PC-9 (cell line): ENCODE measurements around the gene CDH3. TPM values are rescaled to one million over a fixed set of nuclear protein-coding genes. Genes with fewer than 3 reads are reported as not detected.

Experiments
- Bru-seq: library from RNA; stranded (reverse); fragments of 400-500 nt; gene quantifications from one replicate; lab custom pipeline; 2021; lab: Mats Ljungman, UMichigan
- BruChase-seq, 2 experiments: library from RNA; stranded (reverse); fragments of 400-500 nt; gene quantifications; one replicate each; lab custom pipeline; 2021; lab: Mats Ljungman, UMichigan
- BruUV-seq: library from RNA; stranded (reverse); fragments of 400-500 nt; replicated peaks from 2 replicates; lab custom pipeline; 2021; lab: Mats Ljungman, UMichigan
- CTCF ChIA-PET: fragments of 300-600 bp; sonication (Branson Sonifier 250); formaldehyde crosslinking; loops from one replicate; lab custom pipeline; 2022; ENCODE audit warnings: antibody characterized with exemption; lab: Charles Lee
- POLR2A ChIA-PET: fragments of 300-600 bp; sonication (Branson Sonifier 250); formaldehyde crosslinking; loops from one replicate; lab custom pipeline; 2022; ENCODE audit warnings: antibody characterized with exemption; ENCODE audit not compliant: unreplicated experiment; lab: Charles Lee
- DNase-seq, 2 experiments: peaks; one replicate each; pipeline versions ENCODE4 v3.0.0 to v3.0.0-alpha.2; 2015 to 2022; ENCODE audit warnings: mixed read lengths in 1 of 2
- H2AFZ ChIP-seq: fragments of 200-600 bp; sonication (generic); 2 replicates; pipeline ENCODE4 v1.8.1; 2017; ENCODE audit warnings: antibody characterized with exemption
- H3F3A ChIP-seq: fragments of 200-600 bp; sonication (generic); 2 replicates; pipeline ENCODE4 v1.8.1; 2017; ENCODE audit warnings: antibody characterized with exemption, mild to moderate bottlenecking, low read depth; ENCODE audit not compliant: insufficient read depth
- H3K27ac ChIP-seq: fragments of 200-600 bp; sonication (generic); 2 replicates; pipeline ENCODE4 v1.6.1; 2016; ENCODE audit warnings: mixed run types
- H3K27me3 ChIP-seq: fragments of 200-600 bp; sonication (generic); 2 replicates; pipeline ENCODE4 v1.6.1; 2016; ENCODE audit warnings: low read depth, mixed run types; ENCODE audit not compliant: insufficient read depth
- H3K36me3 ChIP-seq: fragments of 200-600 bp; sonication (generic); 2 replicates; pipeline ENCODE4 v1.6.1; 2016; ENCODE audit warnings: low read depth, mixed run types
- H3K4me1 ChIP-seq: fragments of 200-600 bp; sonication (generic); replicated peaks from 2 replicates; pipeline ENCODE4 v1.6.1; 2016; ENCODE audit warnings: mixed run types; ENCODE audit not compliant: insufficient read depth
- H3K4me2 ChIP-seq: fragments of 200-600 bp; sonication (generic); 2 replicates; pipeline ENCODE4 v1.6.1; 2017; ENCODE audit warnings: mixed run types
- H3K4me3 ChIP-seq: fragments of 200-600 bp; sonication (generic); 2 replicates; pipeline ENCODE4 v1.6.1; 2016; ENCODE audit warnings: mixed run types
- H3K79me2 ChIP-seq: fragments of 200-600 bp; sonication (generic); 2 replicates; pipeline ENCODE4 v1.6.1; 2017; ENCODE audit warnings: low read depth, mixed run types
- H3K9me2 ChIP-seq: fragments of 200-600 bp; sonication (generic); 2 replicates; pipeline ENCODE4 v1.8.1; 2017; ENCODE audit warnings: mild to moderate bottlenecking; ENCODE audit not compliant: insufficient read depth
- H3K9me3 ChIP-seq: fragments of 200-600 bp; sonication (generic); 2 replicates; pipeline ENCODE4 v1.8.1; 2016; ENCODE audit warnings: low read depth; ENCODE audit not compliant: insufficient read depth
- H4K20me1 ChIP-seq: fragments of 200-600 bp; sonication (generic); 2 replicates; pipeline ENCODE4 v1.8.1; 2017; ENCODE audit not compliant: insufficient read depth
- CTCF ChIP-seq: fragments of 200-600 bp; sonication (generic); conservative IDR thresholded peaks from 2 replicates; pipeline ENCODE4 v1.6.1; 2017; ENCODE audit warnings: mixed run types, antibody characterized with exemption, mild to moderate bottlenecking, moderate library complexity
- EZH2 ChIP-seq: fragments of 200-600 bp; sonication (generic); IDR thresholded peaks from 2 replicates; pipeline ENCODE4 v1.8.0; 2017; ENCODE audit warnings: antibody characterized with exemption, low read depth
- intact Hi-C: fragments of 100-400 bp; cut with micrococcal nuclease; formaldehyde crosslinking; loops from one replicate; pipeline ENCODE4 v1.10.0; 2022; ENCODE audit not compliant: unreplicated experiment
- long read RNA-seq: library from polyadenylated mRNA; stranded (forward); transcript quantifications from one replicate; pipeline ENCODE4 v2.0.0, GENCODE V29; 2022
- total RNA-seq: library from RNA; stranded (reverse); gene quantifications from 2 replicates; pipeline ENCODE4 v1.2.3, GENCODE V29; 2021

The CDH3 gene
- total RNA-seq (70.3 and 81.3 TPM in 2 replicates), Bru-seq, nascent RNA (percentile 62 among the genes with signal in this experiment), BruChase-seq, experiment 1, labeled RNA remaining after a 2-hour chase (percentile 67 among the genes with signal in this experiment), BruChase-seq, experiment 2, labeled RNA remaining after a 6-hour chase (percentile 67 among the genes with signal in this experiment)
- long read RNA-seq, full-length matches to known transcripts = 48 of 164 reads
- long read RNA-seq, partial matches to known transcripts = 106 of 164 reads
- long read RNA-seq, other reads (novel, unspliced or antisense) = 10 of 164 reads

- Histone ChIP-seq H3K4me1 (peaks cover 42% of the 10 kb centered on the region), H3K27me3 (no peaks in the 10 kb centered on the region), H3K9me3 (no peaks in the 10 kb centered on the region), H3K4me3 (peak within 1 kb of the TSS; percentile 99), H3K79me2 (peaks cover 46% of the 10 kb centered on the region), H3K36me3 (no peaks in the 10 kb centered on the region; the same call in 1 of the 2 replicates), H3F3A (peaks cover 28% of the 10 kb centered on the region), H4K20me1 (no peaks in the 10 kb centered on the region), H2AFZ (peak within 1 kb of the TSS; percentile 98), H3K4me2 (peak within 1 kb of the TSS; percentile 99), H3K27ac (peak within 1 kb of the TSS; percentile 66), H3K9me2 (no peaks in the 10 kb centered on the region)
- ChIA-PET CTCF (interaction anchor here (0.5 to 0.9 kb wide), 4 partner anchors 13 to 189 kb away, joined by 3 to 6 read pairs (median 4); no protein-coding TSS in a partner anchor), POLR2A (interaction anchor here (0.5 to 0.7 kb wide), 3 partner anchors 9 to 87 kb away, joined by 3 to 4 read pairs (median 4); no protein-coding TSS in a partner anchor)
- BruUV-seq = no TSS peak
- DNase-seq = peak; percentile 77 to 88
- TF ChIP-seq CTCF (no peak), EZH2 (no peak)
- intact Hi-C loops = no loop called here
These were observed at the start of gene CDH3 for GRCh38 chr16:68644715-68645493. TSS of gene CDH3 (plus strand) at chr16:68645310. CDS start at chr16:68645380, 70 bp downstream.

GRCh38 chr16:68596266-68596665 is 48.8 kb upstream of the CDH3 start:
- no peaks in the 10 kb centered on the region for H3K9me3 ChIP-seq
- H3K4me3 ChIP-seq = no peak overlapping the region
- no peak overlapping the region for H3K27ac ChIP-seq
- H3K4me2 ChIP-seq = no peak overlapping the region
- no peak overlapping the region for H2AFZ ChIP-seq
- H3F3A ChIP-seq = no peaks in the 10 kb centered on the region
- TF ChIP-seq EZH2 (no peak), CTCF (no peak)
- no peak for DNase-seq
- H3K36me3 ChIP-seq = no peaks in the 10 kb centered on the region
- ChIA-PET CTCF (no interaction called here), POLR2A (no interaction called here)
- BruUV-seq = no TSS peak
- intact Hi-C loops = no loop called here
- H3K9me2 ChIP-seq = no peaks in the 10 kb centered on the region
- no peaks in the 10 kb centered on the region for H3K4me1 ChIP-seq
- H3K79me2 ChIP-seq = no peaks in the 10 kb centered on the region
- no peaks in the 10 kb centered on the region for H4K20me1 ChIP-seq
- H3K27me3 ChIP-seq = no peaks in the 10 kb centered on the region

- no peak overlapping the region for H3K27ac ChIP-seq
- DNase-seq = peak in 1 of 2 experiments; percentile 16
- H2AFZ ChIP-seq = no peak overlapping the region
- no peaks in the 10 kb centered on the region for H3K9me2 ChIP-seq
- no peaks in the 10 kb centered on the region for H4K20me1 ChIP-seq
- no peaks in the 10 kb centered on the region for H3K36me3 ChIP-seq
- no peaks in the 10 kb centered on the region for H3K27me3 ChIP-seq
- intact Hi-C loops = no loop called here
- no peak overlapping the region for H3K4me3 ChIP-seq
- no peaks in the 10 kb centered on the region for H3F3A ChIP-seq
- TF ChIP-seq CTCF = no peak
- no peak for TF ChIP-seq EZH2
- BruUV-seq = no TSS peak
- ChIA-PET CTCF (interaction anchor here (0.6 to 1.3 kb wide), 2 partner anchors 77 to 786 kb away, joined by 5 to 7 read pairs; partner anchors contain the start of gene TERF2), POLR2A (no interaction called here)
- H3K4me1 ChIP-seq = no peaks in the 10 kb centered on the region
- no peak overlapping the region for H3K4me2 ChIP-seq
- no peaks in the 10 kb centered on the region for H3K79me2 ChIP-seq
- no peaks in the 10 kb centered on the region for H3K9me3 ChIP-seq
These were observed 45.5 kb upstream of the CDH3 start for GRCh38 chr16:68599586-68599985.
